Endothelial cell of umbilical vein (primary cell): ENCODE results near the gene PHACTR1. TPM values are rescaled to one million over a fixed set of nuclear protein-coding genes. Genes with fewer than 3 reads are reported as not detected.

Experiments
- BruUV-seq: library from RNA; stranded (reverse); fragments of 400-500 nt; replicated peaks from 2 replicates; lab custom pipeline; 2021; lab: Mats Ljungman, UMichigan
- CTCF ChIA-PET: fragments of 300-600, 350-600 bp; sonication (Branson Sonifier 250); formaldehyde crosslinking; loops from one replicate; lab custom pipeline; 2021; ENCODE audit warnings: antibody characterized with exemption, inconsistent platforms; lab: Charles Lee
- POLR2A ChIA-PET: fragments of 300-600, 350-600 bp; sonication (Branson Sonifier 250); formaldehyde crosslinking; loops from one replicate; lab custom pipeline; 2021; ENCODE audit warnings: antibody characterized with exemption, inconsistent platforms; lab: Charles Lee
- DNase-seq: peaks from one replicate; pipeline ENCODE4 v3.0.0-alpha.2; 2011; ENCODE audit warnings: low read depth, low spot score
- FAIRE-seq: peaks from 2 replicates; lab custom pipeline; 2011; peaks lifted over from hg19 to GRCh38; lab: Jason Lieb, UNC
- H2AFZ ChIP-seq: 2 replicates; pipeline ENCODE4 v1.6.0; 2012; ENCODE audit warnings: low read depth, low read length, control low read depth, inconsistent platforms
- H3K27ac ChIP-seq: 2 replicates; pipeline ENCODE4 v1.5.1; 2011; ENCODE audit warnings: low read depth, mild to moderate bottlenecking, control low read depth, low read length, moderate library complexity; ENCODE audit not compliant: insufficient read depth
- H3K27me3 ChIP-seq, 2 experiments: 2 replicates each; pipeline versions ENCODE4 v1.6.0 to v1.6.1; 2011; ENCODE audit warnings: low read length in 2 of 2, mixed read lengths in 1 of 2; ENCODE audit not compliant: control insufficient read depth in 2 of 2, insufficient read depth in 2 of 2
- H3K36me3 ChIP-seq, 2 experiments: 2 replicates in 1 of 2; 3 replicates in 1 of 2; pipeline ENCODE4 v1.5.1; 2011; ENCODE audit warnings: low read length in 2 of 2, mild to moderate bottlenecking in 1 of 2, moderate library complexity in 1 of 2; ENCODE audit not compliant: control insufficient read depth in 2 of 2, insufficient read depth in 2 of 2; ENCODE audit errors: extremely low read depth in 1 of 2
- H3K4me1 ChIP-seq: 3 replicates; pipeline ENCODE4 v1.5.1; 2011; ENCODE audit warnings: mild to moderate bottlenecking, low read length; ENCODE audit not compliant: control insufficient read depth, insufficient read depth; ENCODE audit errors: extremely low read depth
- H3K4me2 ChIP-seq: 2 replicates; pipeline ENCODE4 v1.6.1; 2011; ENCODE audit warnings: low read length, control low read depth, mixed read lengths; ENCODE audit not compliant: insufficient read depth
- H3K4me3 ChIP-seq, 3 experiments: fragments of 200-600 bp in 1 of 3; sonication (generic), shearing (Covaris generic) in 1 of 3; replicated peaks in 1 of 3; 2 replicates each; pipeline ENCODE4 v1.5.1; 2011 to 2016; ENCODE audit warnings: control low read depth in 3 of 3, low read length in 3 of 3, mild to moderate bottlenecking in 2 of 3, inconsistent platforms in 1 of 3, low read depth in 1 of 3, moderate library complexity in 1 of 3; ENCODE audit not compliant: insufficient read depth in 1 of 3
- H3K79me2 ChIP-seq: 2 replicates; pipeline ENCODE4 v1.6.0; 2012; ENCODE audit warnings: low read length, inconsistent platforms; ENCODE audit not compliant: control insufficient read depth, insufficient read depth
- H3K9ac ChIP-seq: replicated peaks from 2 replicates; pipeline ENCODE3; 2011; ENCODE audit warnings: low read length, control low read depth; ENCODE audit not compliant: insufficient read depth; ENCODE audit errors: extremely low read depth
- H3K9me1 ChIP-seq: replicated peaks from 3 replicates; pipeline ENCODE4 v1.6.0; 2011; ENCODE audit warnings: mild to moderate bottlenecking, low read length; ENCODE audit not compliant: control insufficient read depth, insufficient read depth; ENCODE audit errors: extremely low read depth
- H3K9me3 ChIP-seq: replicated peaks from 2 replicates; pipeline ENCODE4 v1.5.1; 2012; ENCODE audit warnings: low read length, inconsistent platforms; ENCODE audit not compliant: control insufficient read depth, insufficient read depth
- H4K20me1 ChIP-seq: replicated peaks from 2 replicates; pipeline ENCODE3; 2011; ENCODE audit warnings: mild to moderate bottlenecking, low read length; ENCODE audit not compliant: control insufficient read depth, insufficient read depth; ENCODE audit errors: extremely low read depth
- EZH2 ChIP-seq: IDR thresholded peaks from 2 replicates; pipeline ENCODE4 v1.6.1; 2012; ENCODE audit warnings: borderline replicate concordance, low read depth, mild to moderate bottlenecking, moderate library complexity, low read length, inconsistent platforms; ENCODE audit not compliant: severe bottlenecking
- FOS ChIP-seq: IDR thresholded peaks from 2 replicates; pipeline ENCODE4 v1.6.1; 2011; ENCODE audit warnings: mild to moderate bottlenecking, low read length, moderate library complexity, borderline replicate concordance; ENCODE audit not compliant: insufficient read depth
- GATA2 ChIP-seq: IDR thresholded peaks from 2 replicates; pipeline ENCODE4 v1.7.0; 2011; ENCODE audit warnings: low read depth, mild to moderate bottlenecking, moderate library complexity, mixed read lengths, low read length; ENCODE audit not compliant: insufficient read length, insufficient read depth
- JUN ChIP-seq: IDR thresholded peaks from 2 replicates; pipeline ENCODE4 v1.6.1; 2011; ENCODE audit warnings: borderline replicate concordance, low read depth; ENCODE audit not compliant: insufficient read length, insufficient read depth
- MYC ChIP-seq: IDR thresholded peaks from one replicate; pipeline ENCODE4 v1.6.1; 2011; ENCODE audit warnings: mild to moderate bottlenecking, low read depth, low read length
- POLR2A ChIP-seq: IDR thresholded peaks from 2 replicates; pipeline ENCODE4 v1.6.1; 2012; ENCODE audit warnings: low read depth, mild to moderate bottlenecking, control low read depth, low read length
- POLR2AphosphoS5 ChIP-seq: IDR thresholded peaks from 2 replicates; pipeline ENCODE4 v1.6.1; 2012; ENCODE audit warnings: low read depth, mild to moderate bottlenecking, control low read depth, low read length, moderate library complexity; ENCODE audit not compliant: insufficient read depth
- dilution Hi-C: fragments of 300-500 bp; cut with MboI; formaldehyde crosslinking; loops from one replicate; pipeline ENCODE4 v1.15.0; 2019; ENCODE audit warnings: low sequenced_read_pairs; ENCODE audit not compliant: extremely low pct_ligation_motif_present
- intact Hi-C: fragments of 100-400 bp; cut with micrococcal nuclease; formaldehyde crosslinking; loops from one replicate; pipeline ENCODE4 v1.10.0; 2022
- polyA plus RNA-seq, 4 experiments: library from polyadenylated mRNA; depleted of rRNA in 3 of 4; stranded (reverse) in 3 of 4; unstranded in 1 of 4; fragments of >200 nt; gene quantifications; 2 replicates each; pipeline versions ENCODE4 v1.2.1 to v1.2.3, GENCODE V29; 2011 to 2012; ENCODE audit warnings: missing spikeins in 1 of 4
- total RNA-seq: library from RNA; stranded (reverse); gene quantifications from 2 replicates; pipeline ENCODE4 v1.2.3, GENCODE V29; 2021
- TF ChIP-seq, protein P1 (sequence below), 2 donors: IDR thresholded peaks; 1 replicate in 1 of 2; 2 replicates in 1 of 2; pipeline ENCODE4 v1.5.1; 2011; ENCODE audit warnings: low read length in 2 of 2, mild to moderate bottlenecking in 2 of 2, moderate library complexity in 2 of 2, control low read depth in 1 of 2, inconsistent platforms in 1 of 2, low read depth in 1 of 2; ENCODE audit not compliant: insufficient read depth in 1 of 2; ENCODE audit errors: extremely low read depth in 1 of 2
- TF ChIP-seq, protein P2 (sequence below): IDR thresholded peaks from 2 replicates; pipeline ENCODE4 v1.6.1; 2011; ENCODE audit not compliant: insufficient read depth, insufficient read length

PHACTR1 gene
- total and polyA plus RNA-seq, 2 donors (not counting 3 experiments of a cell fraction or from before 2014, with no cell fraction given): 2.4 to 23.2 TPM

- DNase-seq (peak; percentile 8), FAIRE-seq (no peak)
- Histone ChIP-seq H3K27ac (no peak overlapping the region), H3K36me3 (no peaks in the 10 kb centered on the region), H3K4me3 (no peak overlapping the region), H3K79me2 (no peaks in the 10 kb centered on the region), H3K4me2 (no peak overlapping the region), H3K4me1 (no peaks in the 10 kb centered on the region), H3K9ac (no peak overlapping the region), H3K27me3 (no peaks in the 10 kb centered on the region), H2AFZ (no peak overlapping the region), H3K9me3 (no peaks in the 10 kb centered on the region), H3K9me1 (no peaks in the 10 kb centered on the region), H4K20me1 (no peaks in the 10 kb centered on the region)
- ChIA-PET POLR2A (no interaction called here), CTCF (interaction anchor here (0.6 to 0.7 kb wide), 2 partner anchors 12 to 124 kb away, joined by 3 read pairs; no protein-coding TSS in a partner anchor)
- intact Hi-C loops (no loop called here), dilution Hi-C loops (no loop called here)
- TF ChIP-seq POLR2AphosphoS5 (no peak), FOS (peak; percentile 25)
- BruUV-seq: no TSS peak
These were observed 327.8 kb downstream of the PHACTR1 start for GRCh38 chr6:13044390-13044789.

- Histone ChIP-seq H3K9me1 (no peaks in the 10 kb centered on the region), H4K20me1 (no peaks in the 10 kb centered on the region), H3K27me3 (no peaks in the 10 kb centered on the region), H3K36me3 (no peaks in the 10 kb centered on the region), H3K79me2 (no peaks in the 10 kb centered on the region), H3K4me1 (no peaks in the 10 kb centered on the region), H2AFZ (no peak overlapping the region), H3K27ac (no peak overlapping the region), H3K4me2 (no peak overlapping the region), H3K4me3 (no peak overlapping the region), H3K9ac (no peak overlapping the region), H3K9me3 (no peaks in the 10 kb centered on the region)
- ChIA-PET POLR2A (no interaction called here), CTCF (interaction anchor here (0.6 to 0.7 kb wide), 2 partner anchors 12 to 125 kb away, joined by 3 read pairs; no protein-coding TSS in a partner anchor)
- TF ChIP-seq POLR2A (no peak), FOS (no peak), EZH2 (no peak), MYC (no peak), JUN (no peak), GATA2 (no peak), POLR2AphosphoS5 (no peak)
- TF ChIP-seq, protein P1, sequence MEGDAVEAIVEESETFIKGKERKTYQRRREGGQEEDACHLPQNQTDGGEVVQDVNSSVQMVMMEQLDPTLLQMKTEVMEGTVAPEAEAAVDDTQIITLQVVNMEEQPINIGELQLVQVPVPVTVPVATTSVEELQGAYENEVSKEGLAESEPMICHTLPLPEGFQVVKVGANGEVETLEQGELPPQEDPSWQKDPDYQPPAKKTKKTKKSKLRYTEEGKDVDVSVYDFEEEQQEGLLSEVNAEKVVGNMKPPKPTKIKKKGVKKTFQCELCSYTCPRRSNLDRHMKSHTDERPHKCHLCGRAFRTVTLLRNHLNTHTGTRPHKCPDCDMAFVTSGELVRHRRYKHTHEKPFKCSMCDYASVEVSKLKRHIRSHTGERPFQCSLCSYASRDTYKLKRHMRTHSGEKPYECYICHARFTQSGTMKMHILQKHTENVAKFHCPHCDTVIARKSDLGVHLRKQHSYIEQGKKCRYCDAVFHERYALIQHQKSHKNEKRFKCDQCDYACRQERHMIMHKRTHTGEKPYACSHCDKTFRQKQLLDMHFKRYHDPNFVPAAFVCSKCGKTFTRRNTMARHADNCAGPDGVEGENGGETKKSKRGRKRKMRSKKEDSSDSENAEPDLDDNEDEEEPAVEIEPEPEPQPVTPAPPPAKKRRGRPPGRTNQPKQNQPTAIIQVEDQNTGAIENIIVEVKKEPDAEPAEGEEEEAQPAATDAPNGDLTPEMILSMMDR (IDR thresholded peaks at IDR 0.05; ENCODE audit: extremely low read depth in 1 of 2, insufficient read depth in 1 of 2, low read depth in 1 of 2, low read length in 2 of 2): no peak
- TF ChIP-seq, protein P2, sequence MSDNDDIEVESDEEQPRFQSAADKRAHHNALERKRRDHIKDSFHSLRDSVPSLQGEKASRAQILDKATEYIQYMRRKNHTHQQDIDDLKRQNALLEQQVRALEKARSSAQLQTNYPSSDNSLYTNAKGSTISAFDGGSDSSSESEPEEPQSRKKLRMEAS: no peak
- dilution Hi-C loops: no loop called here
- intact Hi-C loops: no loop called here
- no peak for FAIRE-seq
- no peak for DNase-seq
- BruUV-seq: no TSS peak
These were observed 328.3 kb downstream of the PHACTR1 start for GRCh38 chr6:13044896-13045295.
